ENCODE measurements around the gene DYDC2. TPM values are rescaled to one million over a fixed set of nuclear protein-coding genes. Genes with fewer than 3 reads are reported as not detected.

DYDC2 gene
- total and polyA plus RNA-seq, 4 donors, result 0.14 to 2.0 (median 0.25) TPM

DNA sequence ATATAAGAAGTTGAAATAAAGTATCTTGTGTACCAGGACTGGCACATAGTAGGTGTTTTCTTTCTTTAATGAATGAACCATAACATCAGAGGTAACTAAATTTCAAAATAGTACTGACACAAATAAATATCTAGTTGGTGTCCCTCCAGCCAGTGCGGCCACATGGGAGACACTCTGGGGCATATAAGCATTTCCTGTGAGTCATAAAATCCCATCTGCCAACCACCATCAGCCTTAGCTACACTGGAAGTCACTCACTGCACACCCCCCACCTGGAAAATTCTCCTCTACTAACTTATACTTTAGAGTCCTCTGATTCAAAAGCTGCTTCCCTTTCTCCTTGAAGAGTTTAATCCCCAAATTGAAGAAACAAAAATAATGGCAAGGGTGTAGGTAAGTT, 32.5 kb upstream of the DYDC2 start:
- no peak for TF ChIP-seq EGR1 (IDR thresholded peaks at IDR 0.05; ENCODE audit: low read depth in 2 of 2)
- TF ChIP-seq HNF4A (conservative IDR thresholded peaks at IDR 0.05), result no peak
- no peak for TF ChIP-seq REST (IDR thresholded peaks at IDR 0.05)
- H3K36me3 ChIP-seq (ENCODE audit: control insufficient read depth in 4 of 4, insufficient read depth in 3 of 4, low read depth in 1 of 4, low read length in 3 of 4), result no peaks in the 10 kb centered on the region
- no peak overlapping the region for H3K9ac ChIP-seq (ENCODE audit: low read depth in 1 of 2, low read length in 2 of 2)
- DNase-seq (ENCODE audit: low spot score), result no peak
- H3K4me3 ChIP-seq (ENCODE audit: low read depth in 1 of 3, low read length in 3 of 3), result no peak overlapping the region
- WGBS, result 18% methylated on average over 1 of the region's 1 CpG
- H3K4me1 ChIP-seq (ENCODE audit: control insufficient read depth in 4 of 4, insufficient read depth in 4 of 4, low read length in 3 of 4), result peaks cover 2 to 47% (median 38%) of the 10 kb centered on the region in 4 donors
- H3K27ac ChIP-seq (ENCODE audit: low read depth in 1 of 2, low read length in 2 of 2), result peak overlapping the region; percentile 71 to 77
- H3K27me3 ChIP-seq (ENCODE audit: control insufficient read depth in 4 of 4, insufficient read depth in 4 of 4, low read length in 3 of 4), result no peaks in the 10 kb centered on the region
- no peaks in the 10 kb centered on the region for H3K9me3 ChIP-seq (ENCODE audit: control insufficient read depth in 4 of 4, low read length in 3 of 4)

GRCh38 chr10:80324891-80325364, 31.7 kb upstream of the DYDC2 start:
- TF ChIP-seq, protein P1, sequence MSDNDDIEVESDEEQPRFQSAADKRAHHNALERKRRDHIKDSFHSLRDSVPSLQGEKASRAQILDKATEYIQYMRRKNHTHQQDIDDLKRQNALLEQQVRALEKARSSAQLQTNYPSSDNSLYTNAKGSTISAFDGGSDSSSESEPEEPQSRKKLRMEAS (IDR thresholded peaks at IDR 0.05), result no peak
- TF ChIP-seq RAD21 (IDR thresholded peaks at IDR 0.05), result peak in 1 of 2 donors; percentile 38
- peak; percentile 48 for TF ChIP-seq TAF1 (conservative IDR thresholded peaks at IDR 0.05)
- TF ChIP-seq JUND (IDR thresholded peaks at IDR 0.05), result peak in 1 of 2 donors; percentile 11
- TF ChIP-seq FOXA1 (IDR thresholded peaks at IDR 0.05), result no peak
- TF ChIP-seq FOXA2 (IDR thresholded peaks at IDR 0.05), result no peak
- no peak for TF ChIP-seq NR2F2 (IDR thresholded peaks at IDR 0.05)
- peak in 1 of 2 donors; percentile 71 for TF ChIP-seq HNF4A (conservative IDR thresholded peaks at IDR 0.05)
- TF ChIP-seq ZBTB33 (IDR thresholded peaks at IDR 0.05), result no peak
- TF ChIP-seq, protein P2, sequence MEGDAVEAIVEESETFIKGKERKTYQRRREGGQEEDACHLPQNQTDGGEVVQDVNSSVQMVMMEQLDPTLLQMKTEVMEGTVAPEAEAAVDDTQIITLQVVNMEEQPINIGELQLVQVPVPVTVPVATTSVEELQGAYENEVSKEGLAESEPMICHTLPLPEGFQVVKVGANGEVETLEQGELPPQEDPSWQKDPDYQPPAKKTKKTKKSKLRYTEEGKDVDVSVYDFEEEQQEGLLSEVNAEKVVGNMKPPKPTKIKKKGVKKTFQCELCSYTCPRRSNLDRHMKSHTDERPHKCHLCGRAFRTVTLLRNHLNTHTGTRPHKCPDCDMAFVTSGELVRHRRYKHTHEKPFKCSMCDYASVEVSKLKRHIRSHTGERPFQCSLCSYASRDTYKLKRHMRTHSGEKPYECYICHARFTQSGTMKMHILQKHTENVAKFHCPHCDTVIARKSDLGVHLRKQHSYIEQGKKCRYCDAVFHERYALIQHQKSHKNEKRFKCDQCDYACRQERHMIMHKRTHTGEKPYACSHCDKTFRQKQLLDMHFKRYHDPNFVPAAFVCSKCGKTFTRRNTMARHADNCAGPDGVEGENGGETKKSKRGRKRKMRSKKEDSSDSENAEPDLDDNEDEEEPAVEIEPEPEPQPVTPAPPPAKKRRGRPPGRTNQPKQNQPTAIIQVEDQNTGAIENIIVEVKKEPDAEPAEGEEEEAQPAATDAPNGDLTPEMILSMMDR (IDR thresholded peaks at IDR 0.05; ENCODE audit: low read depth, low read length, missing input control), result no peak
- TF ChIP-seq, protein P3, sequence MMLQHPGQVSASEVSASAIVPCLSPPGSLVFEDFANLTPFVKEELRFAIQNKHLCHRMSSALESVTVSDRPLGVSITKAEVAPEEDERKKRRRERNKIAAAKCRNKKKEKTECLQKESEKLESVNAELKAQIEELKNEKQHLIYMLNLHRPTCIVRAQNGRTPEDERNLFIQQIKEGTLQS (IDR thresholded peaks at IDR 0.05), result no peak
- no peak for TF ChIP-seq EGR1 (IDR thresholded peaks at IDR 0.05; ENCODE audit: low read depth in 2 of 2)
- TF ChIP-seq SP1 (IDR thresholded peaks at IDR 0.05), result peak; percentile 51
- TF ChIP-seq YY1 (IDR thresholded peaks at IDR 0.05), result peak; percentile 63
- TF ChIP-seq GABPA (IDR thresholded peaks at IDR 0.05 in 1 of 2, conservative IDR thresholded peaks at IDR 0.05 in 1 of 2), result no peak
- peak; percentile 42 for TF ChIP-seq REST (IDR thresholded peaks at IDR 0.05)
- peak; percentile 57 for TF ChIP-seq HNF4G (IDR thresholded peaks at IDR 0.05)
- peak; percentile 30 to 51 for TF ChIP-seq RXRA (IDR thresholded peaks at IDR 0.05)
- Histone ChIP-seq H3K4me1 (ENCODE audit: control insufficient read depth in 4 of 4, insufficient read depth in 4 of 4, low read length in 3 of 4) (peaks cover 2 to 42% (median 33%) of the 10 kb centered on the region in 4 donors), H3K9me3 (ENCODE audit: control insufficient read depth in 4 of 4, low read length in 3 of 4) (no peaks in the 10 kb centered on the region), H3K36me3 (ENCODE audit: control insufficient read depth in 4 of 4, insufficient read depth in 3 of 4, low read depth in 1 of 4, low read length in 3 of 4) (no peaks in the 10 kb centered on the region), H3K4me3 (ENCODE audit: low read depth in 1 of 3, low read length in 3 of 3) (peak overlapping the region in 2 of 3 donors; percentile 1 to 6), H3K27ac (ENCODE audit: low read depth in 1 of 2, low read length in 2 of 2) (peak overlapping the region; percentile 71 to 77), H3K9ac (ENCODE audit: low read depth in 1 of 2, low read length in 2 of 2) (peak overlapping the region; percentile 3 to 72), H3K27me3 (ENCODE audit: control insufficient read depth in 4 of 4, insufficient read depth in 4 of 4, low read length in 3 of 4) (no peaks in the 10 kb centered on the region)
- 38% methylated on average over 6 of the region's 6 CpGs for WGBS
- no peak for DNase-seq (ENCODE audit: low spot score)
